H1 (cell line): ENCODE measurements around the gene ITPR1. TPM values are rescaled to one million over a fixed set of nuclear protein-coding genes. Genes with fewer than 3 reads are reported as not detected.

ENCODE experiments used
- CTCF ChIA-PET: fragments of 300-600 bp; sonication (Branson Sonifier 250); formaldehyde crosslinking; loops from one replicate; lab custom pipeline; 2021; ENCODE audit not compliant: partially characterized antibody; lab: Charles Lee
- POLR2A ChIA-PET: fragments of 300-600 bp; sonication (Branson Sonifier 250); formaldehyde crosslinking; loops from one replicate; lab custom pipeline; 2021; ENCODE audit warnings: inconsistent platforms; ENCODE audit not compliant: partially characterized antibody; lab: Charles Lee
- DNase-seq, 2 experiments: peaks; one replicate each; pipeline versions ENCODE4 v3.0.0 to v3.0.0-alpha.2; 2010 to 2022; ENCODE audit warnings: low spot score in 2 of 2, low read depth in 1 of 2, mixed read lengths in 1 of 2
- FAIRE-seq: peaks from 2 replicates; lab custom pipeline; 2011; peaks lifted over from hg19 to GRCh38; lab: Jason Lieb, UNC
- H2AFZ ChIP-seq: 2 replicates; pipeline ENCODE4 v1.8.1; 2012; ENCODE audit warnings: low read length, inconsistent platforms
- H2AK5ac ChIP-seq: 2 replicates; pipeline ENCODE4 v1.6.1; 2013; ENCODE audit warnings: low read depth, low read length
- H2BK120ac ChIP-seq: replicated peaks from 2 replicates; pipeline ENCODE3; 2013; ENCODE audit warnings: low read depth, low read length, inconsistent platforms
- H2BK12ac ChIP-seq: 2 replicates; pipeline ENCODE4 v1.6.1; 2013; ENCODE audit warnings: low read depth, low read length
- H2BK15ac ChIP-seq: 2 replicates; pipeline ENCODE4 v1.6.1; 2013; ENCODE audit warnings: low read length
- H2BK20ac ChIP-seq: 2 replicates; pipeline ENCODE4 v1.6.1; 2013; ENCODE audit warnings: low read length
- H2BK5ac ChIP-seq: 2 replicates; pipeline ENCODE4 v1.6.1; 2013; ENCODE audit warnings: low read depth, low read length
- H3K14ac ChIP-seq: 2 replicates; pipeline ENCODE4 v1.6.1; 2013; ENCODE audit warnings: inconsistent platforms; ENCODE audit not compliant: insufficient read length
- H3K18ac ChIP-seq: 2 replicates; pipeline ENCODE4 v1.6.1; 2013; ENCODE audit warnings: low read length; ENCODE audit errors: extremely low read depth
- H3K23ac ChIP-seq: 2 replicates; pipeline ENCODE4 v1.6.1; 2013; ENCODE audit warnings: inconsistent platforms; ENCODE audit not compliant: insufficient read length
- H3K23me2 ChIP-seq: 2 replicates; pipeline ENCODE4 v1.6.1; 2013; ENCODE audit warnings: low read depth, low read length
- H3K27ac ChIP-seq: 2 replicates; pipeline ENCODE4 v1.6.1; 2011; ENCODE audit warnings: low read depth, low read length, inconsistent platforms
- H3K27me3 ChIP-seq, 4 experiments: replicated peaks in 1 of 4; 1 replicate in 1 of 4; 2 replicates in 3 of 4; pipeline versions ENCODE4 v1.6.1 to v1.8.1; 2011 to 2013; ENCODE audit warnings: low read length in 3 of 4, mild to moderate bottlenecking in 3 of 4, inconsistent platforms in 2 of 4, mixed read lengths in 2 of 4, moderate library complexity in 1 of 4; ENCODE audit not compliant: control insufficient read depth in 3 of 4, insufficient read depth in 3 of 4; ENCODE audit errors: extremely low read depth in 1 of 4
- H3K36me3 ChIP-seq, 4 experiments: 2 replicates each; pipeline versions ENCODE4 v1.6.1 to v1.8.1; 2011 to 2013; ENCODE audit warnings: mild to moderate bottlenecking in 4 of 4, low read length in 3 of 4, moderate library complexity in 2 of 4, control low read depth in 1 of 4, inconsistent platforms in 1 of 4; ENCODE audit not compliant: insufficient read depth in 4 of 4, control insufficient read depth in 2 of 4
- H3K4ac ChIP-seq: replicated peaks from 2 replicates; pipeline ENCODE3; 2013; ENCODE audit warnings: low read length, low read depth, mixed read lengths, inconsistent platforms; ENCODE audit not compliant: insufficient read length
- H3K4me1 ChIP-seq, 4 experiments: replicated peaks in 1 of 4; 1 replicate in 1 of 4; 2 replicates in 3 of 4; pipeline versions ENCODE4 v1.6.1 to v1.8.1; 2011 to 2013; ENCODE audit warnings: low read length in 3 of 4, inconsistent platforms in 2 of 4, mixed read lengths in 1 of 4; ENCODE audit not compliant: insufficient read depth in 4 of 4, control insufficient read depth in 3 of 4
- H3K4me2 ChIP-seq, 2 experiments: 2 replicates each; pipeline versions ENCODE4 v1.6.1 to v1.8.1; 2011 to 2013; ENCODE audit warnings: low read depth in 2 of 2, low read length in 2 of 2, control low read depth in 1 of 2, inconsistent platforms in 1 of 2, mild to moderate bottlenecking in 1 of 2; ENCODE audit not compliant: insufficient read depth in 1 of 2
- H3K4me3 ChIP-seq, 4 experiments: fragments of 200-600, 300-600 bp in 1 of 4; sonication (generic), shearing (Covaris generic), sonication (Bioruptor Twin) in 1 of 4; 2 replicates each; pipeline versions ENCODE4 v1.5.1 to v1.8.1; 2011 to 2016; ENCODE audit warnings: low read length in 4 of 4, low read depth in 3 of 4, control low read depth in 2 of 4, inconsistent platforms in 2 of 4, mild to moderate bottlenecking in 2 of 4, mixed read lengths in 1 of 4, moderate library complexity in 1 of 4; ENCODE audit not compliant: insufficient read depth in 2 of 4; ENCODE audit errors: extremely low read depth in 1 of 4
- H3K56ac ChIP-seq: replicated peaks from 2 replicates; pipeline ENCODE3; 2013; ENCODE audit warnings: low read depth, mild to moderate bottlenecking, mixed read lengths, low read length, inconsistent platforms; ENCODE audit not compliant: insufficient read length
- H3K79me1 ChIP-seq: 2 replicates; pipeline ENCODE4 v1.6.1; 2013; ENCODE audit warnings: low read depth, low read length, control low read depth
- H3K79me2 ChIP-seq, 2 experiments: 2 replicates each; pipeline versions ENCODE4 v1.6.1 to v1.8.1; 2012 to 2013; ENCODE audit warnings: low read length in 2 of 2, mild to moderate bottlenecking in 2 of 2, inconsistent platforms in 1 of 2; ENCODE audit not compliant: insufficient read depth in 2 of 2, control insufficient read depth in 1 of 2
- H3K9ac ChIP-seq, 4 experiments: replicated peaks in 1 of 4; 1 replicate in 1 of 4; 2 replicates in 3 of 4; pipeline versions ENCODE4 v1.6.1 to v1.8.1; 2011 to 2013; ENCODE audit warnings: low read depth in 3 of 4, low read length in 3 of 4, control low read depth in 2 of 4, mild to moderate bottlenecking in 2 of 4, moderate library complexity in 2 of 4, inconsistent platforms in 1 of 4; ENCODE audit errors: extremely low read depth in 1 of 4
- H3K9me3 ChIP-seq, 2 experiments: 2 replicates each; pipeline versions ENCODE4 v1.6.1 to v1.8.1; 2012 to 2013; ENCODE audit warnings: mild to moderate bottlenecking in 2 of 2, moderate library complexity in 2 of 2, control low read depth in 1 of 2, inconsistent platforms in 1 of 2, low read depth in 1 of 2, low read length in 1 of 2, mixed read lengths in 1 of 2; ENCODE audit not compliant: insufficient read depth in 2 of 2
- H4K20me1 ChIP-seq, 2 experiments: replicated peaks in 1 of 2; 2 replicates each; pipeline versions ENCODE3 to v1.8.1; 2011 to 2013; ENCODE audit warnings: inconsistent platforms in 2 of 2, low read length in 2 of 2, mild to moderate bottlenecking in 1 of 2; ENCODE audit not compliant: insufficient read depth in 2 of 2, control insufficient read depth in 1 of 2
- H4K5ac ChIP-seq: 2 replicates; pipeline ENCODE4 v1.6.1; 2013; ENCODE audit warnings: low read length, low read depth, mixed read lengths, inconsistent platforms; ENCODE audit not compliant: insufficient read length
- H4K8ac ChIP-seq: 2 replicates; pipeline ENCODE4 v1.8.0; 2013; ENCODE audit warnings: mild to moderate bottlenecking, moderate library complexity, low read length, inconsistent platforms; ENCODE audit not compliant: insufficient read depth; ENCODE audit errors: extremely low read depth
- H4K91ac ChIP-seq: replicated peaks from 2 replicates; pipeline ENCODE3; 2013; ENCODE audit warnings: low read length, mixed read lengths, inconsistent platforms; ENCODE audit not compliant: insufficient read length
- BACH1 ChIP-seq: IDR thresholded peaks from 2 replicates; pipeline ENCODE4 v1.6.1; 2012; ENCODE audit warnings: low read length, improper control_type of control experiment
- JUN ChIP-seq: IDR thresholded peaks from 2 replicates; pipeline ENCODE4 v1.6.1; 2011; ENCODE audit warnings: low read depth, mild to moderate bottlenecking, improper control_type of control experiment, low read length
- JUND ChIP-seq: IDR thresholded peaks from 2 replicates; pipeline ENCODE4 v1.6.1; 2011; ENCODE audit warnings: mild to moderate bottlenecking, improper control_type of control experiment, low read length
- POLR2AphosphoS5 ChIP-seq: IDR thresholded peaks from 2 replicates; pipeline ENCODE4 v1.6.1; 2011; ENCODE audit warnings: low read depth, low read length
- RNF2 ChIP-seq: fragments of 200-900, 300-1000 bp; sonication (generic); IDR thresholded peaks from 2 replicates; pipeline ENCODE4 v1.7.1; 2016; ENCODE audit warnings: borderline replicate concordance, low read depth, mild to moderate bottlenecking, antibody characterized with exemption, low read length; ENCODE audit not compliant: poor library complexity, severe bottlenecking; ENCODE audit errors: missing control alignments
- SP4 ChIP-seq: IDR thresholded peaks from 2 replicates; pipeline ENCODE4 v1.6.1; 2012; ENCODE audit warnings: low read length, inconsistent platforms
- SUZ12 ChIP-seq: fragments of 200-600 bp; sonication (generic); IDR thresholded peaks from 2 replicates; pipeline ENCODE4 v1.6.1; 2012; ENCODE audit warnings: mild to moderate bottlenecking, inconsistent platforms, low read length, moderate library complexity, mixed read lengths
- TAF7 ChIP-seq: optimal IDR thresholded peaks from 2 replicates; pipeline ENCODE3; 2011; ENCODE audit warnings: low read depth, mild to moderate bottlenecking, inconsistent platforms, low read length, moderate library complexity, borderline replicate concordance
- WGBS, 2 experiments: shearing (Covaris generic) in 1 of 2; methylation state at CpG; one replicate each; pipeline versions ENCODE4 v1.1.6 to v1.1.7; 2013 to 2015; ENCODE audit warnings: low lambda C conversion rate in 2 of 2, mixed read lengths in 2 of 2, inconsistent platforms in 1 of 2, low coverage in 1 of 2, missing lambda C conversion rate in 1 of 2; ENCODE audit not compliant: insufficient replicate concordance in 2 of 2, insufficient coverage in 1 of 2, insufficient read length in 1 of 2; ENCODE audit errors: extremely low coverage in 1 of 2, missing lambda C conversion rate in 1 of 2; 5-methylcytosine and 5-hydroxymethylcytosine counted together
- polyA plus RNA-seq, 7 experiments: library from polyadenylated mRNA; depleted of rRNA in 3 of 7; stranded (reverse) in 5 of 7; unstranded in 2 of 7; fragments of >200 nt in 5 of 7; fragments of 200-250 nt in 2 of 7; gene quantifications; 1 replicate in 5 of 7; 2 replicates in 1 of 7; 4 replicates in 1 of 7; pipeline versions ENCODE4 v1.2.1 to v1.2.3, GENCODE V29; 2011 to 2013; ENCODE audit warnings: missing spikeins in 2 of 7, mixed read lengths in 2 of 7
- total RNA-seq: library from RNA; stranded (reverse); fragmentation: NEBNext Ultra II Directional; extraction: Animal tissue kit (Norgen Biotek cat#: 25700); gene quantifications from 2 replicates; pipeline ENCODE4 v1.2.1, GENCODE V29; 2021

Gene ITPR1
- total and polyA plus RNA-seq, 2 of the 8 experiments (the other 6 are each of a cell fraction or from before 2014, with no cell fraction given): 2.5 to 16.3 TPM

DNA sequence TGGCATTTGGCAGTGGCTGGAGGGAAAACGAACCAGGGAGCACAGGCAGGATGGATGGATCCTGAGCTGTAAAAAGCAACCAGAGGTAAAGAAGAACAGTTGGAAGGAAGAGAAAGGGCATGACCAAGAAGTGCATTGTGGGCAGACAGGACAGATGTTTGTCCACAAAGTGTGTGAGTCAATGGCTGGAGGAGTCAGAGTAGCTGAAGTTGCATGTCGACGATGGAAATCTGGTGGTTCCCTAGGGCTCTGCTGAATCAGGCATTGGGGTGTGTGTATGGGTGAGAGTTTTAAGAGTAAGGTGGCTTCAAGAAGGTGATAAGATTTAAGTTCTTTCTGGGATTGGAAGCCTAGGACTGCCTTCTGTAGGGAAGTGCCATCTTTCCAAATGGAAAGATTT, 272.1 kb downstream of the ITPR1 start:
- no peak overlapping the region for H2BK5ac ChIP-seq
- no peak overlapping the region for H3K56ac ChIP-seq
- H2AK5ac ChIP-seq: no peak overlapping the region
- no peak overlapping the region for H3K14ac ChIP-seq
- H3K23ac ChIP-seq: no peak overlapping the region
- H4K8ac ChIP-seq: no peak overlapping the region
- POLR2A ChIA-PET: no interaction called here
- 89% methylated on average over 3 of the region's 3 CpGs; no CpG with 5 or more reads in 1 of the 2 experiments for WGBS, 2 experiments
- H2BK12ac ChIP-seq: no peak overlapping the region
- H3K23me2 ChIP-seq: no peaks in the 10 kb centered on the region
- peaks cover 0 to 13% of the 10 kb centered on the region in 2 experiments for H3K9me3 ChIP-seq
- no peak overlapping the region for H3K4me3 ChIP-seq
- H4K5ac ChIP-seq: no peak overlapping the region
- H3K4ac ChIP-seq: no peak overlapping the region
- no peak overlapping the region for H2BK20ac ChIP-seq
- no peak overlapping the region for H3K27ac ChIP-seq
- H2AFZ ChIP-seq: no peak overlapping the region
- no peaks in the 10 kb centered on the region for H3K27me3 ChIP-seq
- no peaks in the 10 kb centered on the region for H4K20me1 ChIP-seq
- CTCF ChIA-PET: interaction anchor here (0.6 to 1.4 kb wide), 5 partner anchors 36 to 286 kb away, joined by 3 to 4 read pairs (median 3); no protein-coding TSS in a partner anchor
- DNase-seq (no peak), FAIRE-seq (no peak)
- no peak overlapping the region for H3K4me2 ChIP-seq
- H3K18ac ChIP-seq: no peak overlapping the region
- no peaks in the 10 kb centered on the region for H3K79me2 ChIP-seq
- H3K36me3 ChIP-seq: no peaks in the 10 kb centered on the region; a peak in 1 of 8 replicates
- H3K79me1 ChIP-seq: no peaks in the 10 kb centered on the region
- no peak overlapping the region for H4K91ac ChIP-seq
- no peaks in the 10 kb centered on the region for H3K4me1 ChIP-seq
- H2BK120ac ChIP-seq: no peak overlapping the region
- H3K9ac ChIP-seq: no peak overlapping the region
- no peak overlapping the region for H2BK15ac ChIP-seq
- no peak for TF ChIP-seq JUND
- no peak for TF ChIP-seq TAF7
- no peak for TF ChIP-seq JUN
- TF ChIP-seq BACH1: no peak
- no peak for TF ChIP-seq SUZ12
- no peak for TF ChIP-seq POLR2AphosphoS5
- no peak for TF ChIP-seq SP4
- TF ChIP-seq RNF2: no peak
